GM19324 (cell line): ENCODE data around the gene ESCO1.
A peak's percentile ranks its signal among the peaks of the same experiment; 100 is the strongest.
"Not testable (repeated sequence)": the region's sequence is repeated elsewhere in the genome, so short reads cannot be mapped to it uniquely, and the experiment has no call there.

Source experiments
- ATAC-seq: cut with Tn5 transposase; IDR thresholded peaks from one replicate; pipeline ENCODE4 v1.9.1; 2021; ENCODE audit warnings: mild to moderate bottlenecking, moderate library complexity; ENCODE audit not compliant: unreplicated experiment, low FRiP score

ESCO1 gene

GRCh38 chr18:21600526-21601410 is at the start of gene ESCO1:
Gene ESCO1 (minus strand): TSS chr18:21600704. CDS start chr18:21574843, 25,861 bp downstream.
- peak; percentile 91 for ATAC-seq

- not testable (repeated sequence) for ATAC-seq
These were observed 39.9 kb upstream of the ESCO1 start for GRCh38 chr18:21640375-21640774.

- ATAC-seq, result no peak
These were observed 38.3 kb upstream of the ESCO1 start for GRCh38 chr18:21638822-21639221.

GRCh38 chr18:21636769-21637168 is 36.3 kb upstream of the ESCO1 start:
- ATAC-seq, result no peak

- no peak for ATAC-seq
These were observed 34.2 kb upstream of the ESCO1 start for GRCh38 chr18:21634588-21635199.

GRCh38 chr18:21632393-21632792 is 31.9 kb upstream of the ESCO1 start:
- ATAC-seq, result no peak

- peak; percentile 96 for ATAC-seq
These were observed 28.8 kb upstream of the ESCO1 start for GRCh38 chr18:21629089-21629832.

- not testable (repeated sequence) for ATAC-seq
These were observed 21.1 kb upstream of the ESCO1 start for GRCh38 chr18:21621640-21622039.

- peak; percentile 98 for ATAC-seq
These were observed 11.9 kb upstream of the ESCO1 start, which contains the start of gene SNRPD1 for GRCh38 chr18:21612125-21613039. Gene SNRPD1 (plus strand): TSS chr18:21612314. CDS start chr18:21612430, 116 bp downstream.

- not testable (repeated sequence) for ATAC-seq
These were observed 11.1 kb upstream of the ESCO1 start for GRCh38 chr18:21611401-21612124.

GRCh38 chr18:21605213-21605612 is 4.7 kb upstream of the ESCO1 start:
- ATAC-seq, result no peak

GRCh38 chr18:21604671-21605070 is 4.2 kb upstream of the ESCO1 start:
- ATAC-seq, result no peak

GRCh38 chr18:21602299-21602587 is 1.7 kb upstream of the ESCO1 start:
- ATAC-seq, result no peak

- ATAC-seq, result peak; percentile 50
These were observed 649 bp downstream of the ESCO1 start for GRCh38 chr18:21599585-21600525.

- ATAC-seq, result no peak
These were observed 1.5 kb downstream of the ESCO1 start for GRCh38 chr18:21598726-21599584.

- no peak for ATAC-seq
These were observed 2.9 kb downstream of the ESCO1 start for GRCh38 chr18:21597620-21598019.

- ATAC-seq, result no peak
These were observed 6.8 kb downstream of the ESCO1 start for GRCh38 chr18:21593540-21594257.
